EH (cell line): ENCODE data around the gene KIF5A.
"Not testable (repeated sequence)": the region's sequence is repeated elsewhere in the genome, so short reads cannot be mapped to it uniquely, and the experiment has no call there.

Experiments used
- DNase-seq: peaks from one replicate; pipeline ENCODE4 v3.0.0-alpha.2; 2015; ENCODE audit warnings: low read depth

Gene KIF5A

GRCh38 chr12:57549909-57550640, at the start of gene KIF5A:
Gene KIF5A, plus strand, starts transcription at chr12:57550044. Its CDS starts 228 bp downstream, at chr12:57550272.
- peak; percentile 39 for DNase-seq

DNA sequence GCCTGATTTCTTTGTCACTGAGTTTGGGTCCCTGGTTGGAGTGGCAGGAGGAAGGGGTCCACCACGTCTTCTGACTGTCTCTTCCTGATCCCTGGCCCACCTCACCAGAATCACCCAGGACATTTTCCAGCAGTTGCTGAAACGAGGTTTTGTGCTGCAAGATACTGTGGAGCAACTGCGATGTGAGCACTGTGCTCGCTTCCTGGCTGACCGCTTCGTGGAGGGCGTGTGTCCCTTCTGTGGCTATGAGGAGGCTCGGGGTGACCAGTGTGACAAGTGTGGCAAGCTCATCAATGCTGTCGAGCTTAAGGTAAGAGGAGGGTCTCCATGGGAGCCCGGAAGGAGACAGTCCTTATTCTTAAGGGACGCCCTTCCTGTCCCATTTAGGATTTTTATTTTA, 49.6 kb upstream of the KIF5A start:
- DNase-seq: no peak

DNA sequence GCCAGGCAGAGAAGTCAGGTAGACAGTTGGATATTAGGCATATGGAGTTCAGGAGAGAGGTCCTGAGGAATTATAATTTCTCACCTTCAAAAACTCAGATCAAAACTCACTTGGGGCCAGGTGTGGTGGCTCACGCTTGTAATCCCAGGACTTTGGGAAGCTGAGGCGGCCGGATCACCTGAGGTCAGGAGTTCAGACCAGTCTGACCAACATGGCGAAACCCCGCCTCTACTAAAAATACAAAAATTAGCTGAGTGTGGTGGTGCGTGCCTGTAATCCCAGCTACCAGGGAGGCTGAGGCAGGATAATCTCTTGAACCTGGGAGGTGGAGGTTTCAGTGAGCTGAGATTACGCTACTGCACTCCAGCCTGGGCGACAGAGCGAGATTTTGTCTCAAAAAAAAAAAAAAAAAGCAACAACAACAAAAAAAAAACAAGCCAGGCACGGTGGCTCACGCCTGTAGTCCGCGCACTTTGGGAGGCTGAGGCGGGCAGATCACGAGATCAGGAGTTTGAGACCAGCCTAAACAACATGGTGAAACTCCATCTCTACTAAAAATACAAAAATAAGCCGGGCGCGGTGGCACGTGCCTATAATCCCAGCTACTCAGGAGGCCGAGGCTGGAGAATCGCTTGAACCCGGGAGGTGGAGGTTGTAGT, 47.4 kb upstream of the KIF5A start:
- DNase-seq: not testable (repeated sequence)

DNA sequence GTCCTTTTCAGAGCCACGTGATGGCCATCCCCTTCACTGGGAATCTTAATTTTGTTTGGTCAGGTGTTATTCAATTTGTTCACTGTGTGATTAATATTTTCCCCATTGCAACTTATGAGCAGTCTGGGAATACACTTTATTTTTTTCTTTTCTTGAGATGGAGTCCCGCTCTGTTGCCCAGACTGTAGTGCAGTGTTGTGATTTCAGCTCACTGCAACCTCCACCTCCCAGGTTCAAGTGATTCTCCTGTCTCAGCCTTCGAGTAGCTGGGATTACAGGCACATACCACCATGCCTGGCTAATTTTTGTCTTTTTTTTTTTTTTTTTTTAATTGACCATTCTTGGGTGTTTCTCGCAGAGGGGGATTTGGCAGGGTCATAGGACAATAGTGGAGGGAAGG, 43.3 kb upstream of the KIF5A start:
- DNase-seq: not testable (repeated sequence)

DNA sequence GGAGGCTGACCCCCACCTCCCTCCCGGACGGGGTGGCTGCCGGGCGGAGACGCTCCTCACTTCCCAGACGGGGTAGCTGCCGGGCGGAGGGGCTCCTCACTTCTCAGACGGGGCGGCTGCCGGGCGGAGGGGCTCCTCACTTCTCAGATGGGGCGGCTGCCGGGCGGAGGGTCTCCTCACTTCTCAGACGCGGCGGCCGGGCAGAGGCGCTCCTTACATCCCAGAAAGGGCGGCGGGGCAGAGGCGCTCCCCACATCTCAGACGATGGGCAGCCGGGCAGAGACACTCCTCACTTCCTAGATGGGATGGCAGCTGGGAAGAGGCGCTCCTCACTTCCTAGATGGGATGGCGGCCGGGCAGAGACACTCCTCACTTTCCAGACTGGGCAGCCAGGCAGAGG, 42.0 kb upstream of the KIF5A start:
- DNase-seq: not testable (repeated sequence)

- DNase-seq: no peak
Measured at GRCh38 chr12:57511161-57511560, 38.7 kb upstream of the KIF5A start.

DNA sequence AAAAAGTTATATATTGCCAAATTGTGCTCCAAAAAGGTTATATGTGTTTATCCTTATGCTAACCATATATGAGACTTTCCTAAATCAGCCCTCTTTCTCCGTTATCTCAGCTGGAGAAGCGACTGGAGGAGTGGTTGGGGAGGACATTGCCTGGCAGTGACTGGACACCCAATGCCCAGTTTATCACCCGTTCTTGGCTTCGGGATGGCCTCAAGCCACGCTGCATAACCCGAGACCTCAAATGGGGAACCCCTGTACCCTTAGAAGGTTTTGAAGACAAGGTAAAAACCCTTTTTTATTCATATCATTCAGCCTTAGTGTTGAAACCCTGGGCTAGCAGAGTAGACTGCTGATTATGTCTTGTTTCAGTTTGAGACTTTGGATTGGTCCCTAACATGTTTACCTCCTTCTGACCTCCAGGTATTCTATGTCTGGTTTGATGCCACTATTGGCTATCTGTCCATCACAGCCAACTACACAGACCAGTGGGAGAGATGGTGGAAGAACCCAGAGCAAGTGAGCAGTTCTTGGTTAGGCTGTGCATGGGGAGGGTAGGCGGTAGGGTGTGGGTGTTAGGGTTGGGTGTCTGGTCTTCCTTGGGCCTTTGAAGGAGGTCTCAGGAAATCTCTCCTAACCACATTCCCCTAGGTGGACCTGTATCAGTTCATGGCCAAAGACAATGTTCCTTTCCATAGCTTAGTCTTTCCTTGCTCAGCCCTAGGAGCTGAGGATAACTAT, 38.1 kb upstream of the KIF5A start:
- DNase-seq: no peak

- DNase-seq: no peak
Measured at GRCh38 chr12:57512665-57513064, 37.2 kb upstream of the KIF5A start.

DNA sequence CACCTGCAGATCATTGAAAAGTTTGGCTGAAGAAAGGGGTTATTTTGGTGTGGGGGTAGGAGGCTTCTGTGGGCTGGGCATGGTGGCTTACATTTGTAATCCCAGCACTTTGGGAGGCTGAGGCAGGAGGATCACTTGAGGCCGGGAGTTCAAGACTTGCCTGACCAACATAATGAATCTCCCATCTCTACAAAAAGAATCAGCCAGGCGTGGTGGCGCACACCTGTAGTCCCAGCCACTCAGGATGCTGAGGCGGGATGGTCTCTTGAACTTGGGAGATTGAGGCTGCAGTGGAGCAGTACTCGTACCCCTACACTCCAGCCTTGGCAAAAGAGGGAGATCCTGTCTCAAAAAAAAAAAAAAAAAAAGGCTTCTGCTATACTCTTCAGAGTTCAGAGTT, 36.6 kb upstream of the KIF5A start:
- DNase-seq: no peak

GRCh38 chr12:57513677-57514076, 36.2 kb upstream of the KIF5A start:
- not testable (repeated sequence) for DNase-seq

DNA sequence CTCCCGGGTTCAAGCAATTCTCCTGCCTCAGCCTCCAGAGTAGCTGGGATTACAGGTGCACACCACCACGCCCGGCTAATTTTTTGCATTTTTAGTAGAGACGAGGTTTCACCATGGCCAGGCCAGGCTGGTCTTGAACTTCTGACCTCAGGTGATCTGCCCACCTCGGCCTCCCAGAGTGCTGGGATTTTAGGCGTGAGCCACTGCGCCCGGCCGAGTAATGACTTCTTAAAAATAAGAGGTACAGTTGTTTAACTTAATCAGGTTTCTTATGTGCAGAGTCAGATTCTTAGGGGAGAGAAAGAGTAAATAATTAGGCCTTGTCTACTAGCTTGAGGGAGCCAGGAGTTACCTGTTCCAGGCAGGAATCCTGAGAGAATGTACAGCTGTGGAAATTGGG, 35.6 kb upstream of the KIF5A start:
- not testable (repeated sequence) for DNase-seq

GRCh38 chr12:57514720-57515407, 35.0 kb upstream of the KIF5A start:
- no peak for DNase-seq

DNA sequence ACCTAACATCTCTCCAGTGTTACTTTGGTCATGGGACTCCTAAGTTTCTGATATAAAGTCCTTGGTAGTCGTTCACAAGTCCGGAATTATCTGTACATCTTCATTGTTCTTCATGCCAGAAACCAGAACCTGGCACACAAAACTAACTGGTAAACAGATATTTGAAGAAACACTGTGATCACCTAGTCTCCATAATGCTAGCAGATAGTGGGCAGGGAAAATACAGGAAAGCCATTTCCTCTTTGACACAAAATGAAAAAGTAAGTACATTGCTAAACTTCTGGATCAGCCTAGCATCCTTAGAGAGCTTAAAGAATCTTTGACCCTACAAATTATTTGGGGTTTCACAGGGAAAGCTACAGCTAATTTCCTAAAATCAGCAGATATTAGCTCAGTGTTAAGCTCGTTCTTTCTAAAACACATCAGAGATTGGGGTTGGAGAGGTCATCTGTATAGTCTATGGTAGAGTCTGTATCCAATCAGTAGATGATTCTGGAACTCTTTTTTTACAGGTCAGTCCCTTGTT, 34.4 kb upstream of the KIF5A start:
- no peak for DNase-seq

GRCh38 chr12:57515934-57516541, 33.8 kb upstream of the KIF5A start:
- DNase-seq: no peak

DNA sequence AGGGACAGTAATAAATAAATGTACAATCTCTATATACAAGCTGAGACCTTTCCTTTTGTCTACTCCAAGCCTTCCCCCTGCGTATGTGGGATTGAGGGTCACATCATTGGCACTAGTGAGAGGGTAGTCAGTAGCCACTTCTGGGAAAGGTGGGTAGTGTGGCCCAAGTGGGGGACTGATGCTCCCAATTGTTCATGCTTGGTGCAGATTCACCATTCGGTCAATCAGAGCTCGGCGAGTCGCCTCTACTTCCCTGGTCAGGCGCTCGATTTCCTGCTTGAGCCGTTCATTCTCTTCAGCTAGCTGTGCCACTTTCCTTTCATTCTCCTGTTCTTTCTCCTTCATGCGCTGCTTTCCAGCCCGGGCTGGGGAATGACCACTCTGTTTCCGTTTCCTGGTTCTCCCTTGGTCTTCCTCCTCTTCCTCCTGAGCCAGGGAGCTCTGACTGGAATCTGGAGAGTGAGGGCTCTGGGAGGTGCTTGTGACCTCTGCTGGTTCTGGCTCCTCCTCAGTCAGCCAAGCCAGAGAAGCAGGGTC, 33.2 kb upstream of the KIF5A start:
- DNase-seq: no peak

- peak; percentile 76 for DNase-seq
Measured at GRCh38 chr12:57517187-57517586, 32.7 kb upstream of the KIF5A start.

DNA sequence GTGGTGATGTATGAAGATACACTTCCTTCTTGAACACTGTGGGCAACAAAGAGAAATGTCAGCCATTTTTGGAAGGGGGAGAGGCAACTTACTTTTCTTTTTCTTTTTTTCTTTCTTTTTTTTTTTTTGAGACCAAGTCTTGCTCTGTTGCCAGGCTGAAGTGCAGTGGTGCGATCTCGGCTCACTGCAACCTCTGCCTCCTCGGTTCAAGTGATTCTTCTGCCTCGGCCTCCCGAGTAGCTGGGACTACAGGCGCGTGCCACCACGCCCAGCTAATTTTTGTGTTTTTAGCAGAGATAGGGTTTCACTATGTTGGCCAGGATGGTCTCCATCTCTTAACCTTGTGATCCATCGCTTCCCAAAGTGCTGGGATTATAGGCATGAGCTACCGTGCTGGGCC, 32.1 kb upstream of the KIF5A start:
- DNase-seq: not testable (repeated sequence)

- DNase-seq: peak; percentile 33
Measured at GRCh38 chr12:57518176-57518919, 31.5 kb upstream of the KIF5A start.

- DNase-seq: peak; percentile 59
Measured at GRCh38 chr12:57518920-57519795, 30.7 kb upstream of the KIF5A start.

DNA sequence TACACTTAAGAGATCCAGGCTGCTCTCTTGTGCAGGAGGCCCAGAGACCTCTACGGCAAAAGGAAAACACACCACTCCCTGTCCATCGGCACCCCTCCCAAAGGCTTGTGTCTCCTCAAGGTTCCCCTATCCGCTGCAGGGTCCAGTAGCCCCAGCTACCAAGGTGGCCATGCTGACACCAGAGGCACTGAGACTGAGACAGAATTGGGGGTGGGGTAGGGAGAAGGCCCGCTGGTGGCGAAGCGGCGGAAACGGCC, 30.1 kb upstream of the KIF5A start:
- DNase-seq: no peak
